ENCODE measurements around the gene KIF5C.

DNA sequence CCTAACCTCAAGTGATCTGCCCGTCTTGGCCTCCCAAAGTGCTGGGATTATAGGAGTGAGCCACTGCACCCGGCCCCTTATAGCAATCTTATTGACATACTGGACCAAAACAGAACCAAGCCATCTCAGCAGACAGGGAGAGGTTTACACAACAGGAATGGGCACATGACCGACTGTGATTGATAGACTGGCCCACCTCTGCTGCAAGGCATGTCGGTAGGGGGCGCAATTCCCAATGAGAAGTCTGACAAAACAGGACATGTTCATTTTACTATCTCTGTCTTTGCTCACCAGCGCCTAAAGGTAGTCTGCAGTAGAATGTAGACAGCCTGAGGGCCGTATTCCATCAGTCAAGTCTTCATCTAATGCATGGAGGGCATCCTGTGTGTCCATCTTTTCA, 165.4 kb downstream of the KIF5C start:
- TF ChIP-seq EZH2 (IDR thresholded peaks at IDR 0.05; ENCODE audit: insufficient read depth, poor library complexity, severe bottlenecking) = no peak
- TF ChIP-seq EZH2phosphoT487 (IDR thresholded peaks at IDR 0.05; ENCODE audit: insufficient read depth, low read depth) = no peak

Measured in GM23248 (cell line).